NB4 (cell line): ENCODE data around the gene ACOXL.

Experiments
- POLR2A ChIP-seq: IDR thresholded peaks from 2 replicates; pipeline ENCODE4 v1.6.1; 2011; ENCODE audit warnings: mild to moderate bottlenecking; ENCODE audit not compliant: insufficient read length; ENCODE audit errors: extremely low read depth
- TF ChIP-seq, protein P1 (sequence below): IDR thresholded peaks from one replicate; pipeline ENCODE4 v1.5.1; 2012; ENCODE audit warnings: low read depth, low read length

DNA sequence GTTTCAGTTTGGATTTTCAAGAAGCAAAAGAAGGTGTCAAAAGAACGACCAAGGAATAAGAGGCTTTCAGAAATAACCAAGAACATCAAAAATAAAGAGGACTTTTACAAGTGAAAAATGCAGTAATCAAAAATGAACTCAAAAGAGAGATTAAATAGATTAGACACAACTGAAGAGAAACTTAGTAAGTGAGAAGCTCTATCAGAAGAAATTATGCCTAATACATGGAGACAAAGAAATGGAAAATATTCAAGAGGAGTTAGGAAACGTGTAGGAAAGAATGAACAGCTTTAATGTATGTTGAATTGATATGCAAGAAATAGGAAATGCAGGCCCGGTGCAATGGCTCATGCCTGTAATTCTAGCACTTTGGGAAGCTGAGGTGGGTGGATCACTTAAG, 145.8 kb downstream of the ACOXL start:
- TF ChIP-seq POLR2A: no peak
- TF ChIP-seq, protein P1, sequence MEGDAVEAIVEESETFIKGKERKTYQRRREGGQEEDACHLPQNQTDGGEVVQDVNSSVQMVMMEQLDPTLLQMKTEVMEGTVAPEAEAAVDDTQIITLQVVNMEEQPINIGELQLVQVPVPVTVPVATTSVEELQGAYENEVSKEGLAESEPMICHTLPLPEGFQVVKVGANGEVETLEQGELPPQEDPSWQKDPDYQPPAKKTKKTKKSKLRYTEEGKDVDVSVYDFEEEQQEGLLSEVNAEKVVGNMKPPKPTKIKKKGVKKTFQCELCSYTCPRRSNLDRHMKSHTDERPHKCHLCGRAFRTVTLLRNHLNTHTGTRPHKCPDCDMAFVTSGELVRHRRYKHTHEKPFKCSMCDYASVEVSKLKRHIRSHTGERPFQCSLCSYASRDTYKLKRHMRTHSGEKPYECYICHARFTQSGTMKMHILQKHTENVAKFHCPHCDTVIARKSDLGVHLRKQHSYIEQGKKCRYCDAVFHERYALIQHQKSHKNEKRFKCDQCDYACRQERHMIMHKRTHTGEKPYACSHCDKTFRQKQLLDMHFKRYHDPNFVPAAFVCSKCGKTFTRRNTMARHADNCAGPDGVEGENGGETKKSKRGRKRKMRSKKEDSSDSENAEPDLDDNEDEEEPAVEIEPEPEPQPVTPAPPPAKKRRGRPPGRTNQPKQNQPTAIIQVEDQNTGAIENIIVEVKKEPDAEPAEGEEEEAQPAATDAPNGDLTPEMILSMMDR: no peak
